HepG2 (cell line): ENCODE results near the gene CDC123. TPM values are rescaled to one million over a fixed set of nuclear protein-coding genes. Genes with fewer than 3 reads are reported as not detected.

Experiments
- AGO2 ChIP-seq: fragments of 200-400 bp; formaldehyde crosslinking; optimal IDR thresholded peaks from 2 replicates; pipeline ENCODE3; 2017; ENCODE audit warnings: mild to moderate bottlenecking, low read depth, low read length, moderate library complexity
- ARID2 ChIP-seq: sonication (generic); formaldehyde crosslinking; IDR thresholded peaks from 2 replicates; pipeline ENCODE4 v1.8.1; 2022; ENCODE audit warnings: mild to moderate bottlenecking, missing genetic modification reagents, borderline replicate concordance
- ATF1 ChIP-seq: IDR thresholded peaks from 2 replicates; pipeline ENCODE4 v1.6.1; 2016; ENCODE audit warnings: mild to moderate bottlenecking, control low read depth
- CEBPG ChIP-seq: IDR thresholded peaks from 2 replicates; pipeline ENCODE4 v1.6.1; 2016
- FOXA3 ChIP-seq: IDR thresholded peaks from 2 replicates; pipeline ENCODE4 v1.6.1; 2016; ENCODE audit warnings: missing genetic modification reagents, missing compliant biosample characterization
- GABPA ChIP-seq, 2 experiments: IDR thresholded peaks; 2 replicates each; pipeline ENCODE4 v1.6.1; 2011 to 2016; ENCODE audit warnings: low read depth in 2 of 2, low read length in 1 of 2, missing biosample characterization in 1 of 2, missing genetic modification characterization in 1 of 2
- GFI1 ChIP-seq: sonication (generic); formaldehyde crosslinking; IDR thresholded peaks from 2 replicates; pipeline ENCODE4 v1.5.0; 2020; ENCODE audit warnings: missing genetic modification reagents, mild to moderate bottlenecking, borderline replicate concordance
- LCORL ChIP-seq, 2 experiments: fragments of 450-650 bp in 1 of 2; sonication (generic) in 1 of 2; formaldehyde crosslinking in 1 of 2; IDR thresholded peaks; 2 replicates each; pipeline versions ENCODE4 v1.5.0 to v1.6.1; 2017 to 2020; ENCODE audit warnings: antibody characterized with exemption in 1 of 2, missing genetic modification reagents in 1 of 2
- MYC ChIP-seq: sonication (generic); formaldehyde crosslinking; IDR thresholded peaks from 2 replicates; pipeline ENCODE4 v1.9.0; 2021; ENCODE audit warnings: missing genetic modification reagents, borderline replicate concordance
- NBN ChIP-seq: fragments of 450-650 bp; conservative IDR thresholded peaks from 2 replicates; pipeline ENCODE4 v1.6.1; 2017
- NR2F6 ChIP-seq, 2 experiments: IDR thresholded peaks; 2 replicates each; pipeline ENCODE4 v1.6.1; 2016; ENCODE audit warnings: antibody characterized with exemption in 1 of 2, mild to moderate bottlenecking in 1 of 2
- POGZ ChIP-seq: sonication (generic); formaldehyde crosslinking; IDR thresholded peaks from 2 replicates; pipeline ENCODE4 v1.4.0; 2020; ENCODE audit warnings: mild to moderate bottlenecking, missing genetic modification reagents
- RCOR2 ChIP-seq: IDR thresholded peaks from 2 replicates; pipeline ENCODE4 v1.6.1; 2016; ENCODE audit warnings: missing biosample characterization, missing genetic modification reagents
- SMAD3 ChIP-seq: sonication (generic); formaldehyde crosslinking; IDR thresholded peaks from 2 replicates; pipeline ENCODE4 v1.4.0; 2020; ENCODE audit warnings: missing genetic modification reagents
- SOX6 ChIP-seq, 2 experiments: fragments of 450-650 bp in 1 of 2; sonication (generic) in 1 of 2; formaldehyde crosslinking in 1 of 2; IDR thresholded peaks; 2 replicates each; pipeline versions ENCODE4 v1.4.0 to v1.6.1; 2017 to 2020; ENCODE audit warnings: antibody characterized with exemption in 1 of 2, mild to moderate bottlenecking in 1 of 2, missing genetic modification reagents in 1 of 2
- ZBTB20 ChIP-seq: sonication (generic); formaldehyde crosslinking; IDR thresholded peaks from 2 replicates; pipeline ENCODE4 v1.8.1; 2023; ENCODE audit warnings: missing genetic modification reagents, low read depth, mild to moderate bottlenecking, borderline replicate concordance
- ZFP90 ChIP-seq: sonication (generic); formaldehyde crosslinking; IDR thresholded peaks from 2 replicates; pipeline ENCODE4 v1.8.0; 2022; ENCODE audit warnings: missing genetic modification reagents, mild to moderate bottlenecking, inconsistent platforms, borderline replicate concordance
- ZNF329 ChIP-seq: sonication (generic); formaldehyde crosslinking; IDR thresholded peaks from 2 replicates; pipeline ENCODE4 v1.9.0; 2021; ENCODE audit warnings: low read depth, mild to moderate bottlenecking, missing genetic modification reagents
- ZNF331 ChIP-seq: sonication (generic); formaldehyde crosslinking; IDR thresholded peaks from 2 replicates; pipeline ENCODE4 v1.4.0; 2020; ENCODE audit warnings: missing genetic modification reagents
- ZNF850 ChIP-seq: sonication (generic); formaldehyde crosslinking; conservative IDR thresholded peaks from 2 replicates; pipeline ENCODE4 v1.9.0; 2021; ENCODE audit warnings: mild to moderate bottlenecking, missing genetic modification reagents
- ZNF891 ChIP-seq: sonication (generic); formaldehyde crosslinking; IDR thresholded peaks from 2 replicates; pipeline ENCODE4 v1.5.0; 2020; ENCODE audit warnings: mild to moderate bottlenecking, missing genetic modification reagents
- polyA plus RNA-seq, 8 experiments: library from polyadenylated mRNA; depleted of rRNA in 3 of 8; stranded (reverse) in 7 of 8; unstranded in 1 of 8; fragments of >200 nt; fragmentation: Illumina TruSeq in 4 of 8; extraction: Trizol in 4 of 8; gene quantifications; 2 replicates each; pipeline versions ENCODE4 v1.2.1 to v1.2.3, GENCODE V29; 2011 to 2016; ENCODE audit warnings: low read depth in 4 of 8, missing spikeins in 1 of 8, mixed read lengths in 1 of 8; ENCODE audit not compliant: insufficient read depth in 1 of 8
- total RNA-seq, 5 experiments: library from RNA; depleted of rRNA; stranded (reverse); fragments of >200 nt; fragmentation: Illumina TruSeq; extraction: Trizol; gene quantifications; 2 replicates each; pipeline ENCODE4 v1.2.3, GENCODE V29; 2016; ENCODE audit warnings: low read depth in 1 of 5
- TF ChIP-seq, protein P1 (sequence below): sonication (generic); formaldehyde crosslinking; IDR thresholded peaks from 2 replicates; pipeline ENCODE4 v1.5.1; 2020; ENCODE audit warnings: mild to moderate bottlenecking, missing genetic modification reagents, borderline replicate concordance

Gene CDC123
- total and polyA plus RNA-seq, 2 of the 13 experiments (the other 11 are each of a cell fraction or from before 2014, with no cell fraction given) = 63.3 to 153 TPM

DNA sequence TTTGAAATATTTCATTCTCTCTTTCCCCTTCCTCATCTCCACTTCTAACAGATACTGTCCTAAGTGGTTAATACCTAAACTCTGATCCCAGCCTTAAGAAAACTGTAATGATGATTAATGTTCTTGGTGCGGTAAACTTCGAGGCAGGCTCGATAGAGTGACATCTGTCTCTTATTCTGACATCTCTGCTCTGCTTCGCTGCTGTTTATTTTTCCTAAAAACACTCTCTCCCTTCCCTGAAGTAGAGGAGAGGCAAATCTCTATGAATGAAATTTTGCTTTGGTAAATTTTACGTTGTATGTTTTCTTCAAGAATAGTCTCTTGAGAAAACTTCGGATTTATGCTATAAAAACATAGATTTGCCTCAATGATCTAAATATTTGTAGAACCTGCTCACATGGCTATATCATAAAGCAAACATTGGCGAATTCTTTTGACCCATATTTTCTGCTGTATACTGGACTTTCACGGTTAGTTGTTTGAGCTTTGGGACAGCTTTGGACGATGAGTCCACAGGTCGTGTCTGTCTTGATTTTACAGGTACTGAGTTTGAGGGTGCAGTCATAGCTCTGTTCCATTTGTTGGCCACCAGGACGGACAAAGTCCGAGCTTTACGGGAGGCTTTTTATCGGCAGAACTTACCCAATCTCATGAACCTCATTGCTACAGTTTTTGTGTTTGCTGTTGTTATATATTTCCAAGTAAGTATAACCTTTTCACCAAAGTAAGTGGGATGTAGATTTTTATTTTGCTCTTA is 39.4 kb upstream of the CDC123 start (continued):
- TF ChIP-seq ZBTB20 (CRISPR knock-in tag) (peak; percentile 76; the same call in 1 of the 2 replicates), ZNF331 (CRISPR knock-in tag) (peak; percentile 70), ZNF329 (no peak), ZNF850 (CRISPR knock-in tag) (no peak), AGO2 (no peak), ZFP90 (CRISPR knock-in tag) (peak; percentile 89; the same call in 1 of the 2 replicates), SOX6 (IDR thresholded peaks at IDR 0.05) (no peak), SOX6 (CRISPR knock-in tag; IDR thresholded peaks at IDR 0.05) (peak; percentile 42), MYC (CRISPR knock-in tag) (no peak), ARID2 (CRISPR knock-in tag) (no peak), NR2F6 (IDR thresholded peaks at IDR 0.05) (0 out of 2 replicates have a peak, but pooled peaks have one; percentile 15), NR2F6 (CRISPR knock-in tag; IDR thresholded peaks at IDR 0.05) (no peak), CEBPG (CRISPR knock-in tag) (peak; percentile 67), FOXA3 (CRISPR knock-in tag) (0 out of 2 replicates have a peak, but pooled peaks have one; percentile 24), ZNF891 (CRISPR knock-in tag) (no peak), NBN (no peak), GFI1 (CRISPR knock-in tag) (0 out of 2 replicates have a peak, but pooled peaks have one; percentile 20), SMAD3 (CRISPR knock-in tag) (peak; percentile 54; the same call in 1 of the 2 replicates), RCOR2 (CRISPR knock-in tag) (peak; percentile 55; the same call in 1 of the 2 replicates), GABPA (IDR thresholded peaks at IDR 0.05; ENCODE audit: low read depth, low read length) (no peak), GABPA (CRISPR knock-in tag; IDR thresholded peaks at IDR 0.05; ENCODE audit: low read depth) (peak; percentile 17; the same call in 1 of the 2 replicates), ATF1 (0 out of 2 replicates have a peak, but pooled peaks have one; percentile 25), POGZ (peak; percentile 48; the same call in 1 of the 2 replicates), LCORL (IDR thresholded peaks at IDR 0.05) (no peak), LCORL (CRISPR knock-in tag; IDR thresholded peaks at IDR 0.05) (peak; percentile 42; the same call in 1 of the 2 replicates)
- TF ChIP-seq, protein P1, sequence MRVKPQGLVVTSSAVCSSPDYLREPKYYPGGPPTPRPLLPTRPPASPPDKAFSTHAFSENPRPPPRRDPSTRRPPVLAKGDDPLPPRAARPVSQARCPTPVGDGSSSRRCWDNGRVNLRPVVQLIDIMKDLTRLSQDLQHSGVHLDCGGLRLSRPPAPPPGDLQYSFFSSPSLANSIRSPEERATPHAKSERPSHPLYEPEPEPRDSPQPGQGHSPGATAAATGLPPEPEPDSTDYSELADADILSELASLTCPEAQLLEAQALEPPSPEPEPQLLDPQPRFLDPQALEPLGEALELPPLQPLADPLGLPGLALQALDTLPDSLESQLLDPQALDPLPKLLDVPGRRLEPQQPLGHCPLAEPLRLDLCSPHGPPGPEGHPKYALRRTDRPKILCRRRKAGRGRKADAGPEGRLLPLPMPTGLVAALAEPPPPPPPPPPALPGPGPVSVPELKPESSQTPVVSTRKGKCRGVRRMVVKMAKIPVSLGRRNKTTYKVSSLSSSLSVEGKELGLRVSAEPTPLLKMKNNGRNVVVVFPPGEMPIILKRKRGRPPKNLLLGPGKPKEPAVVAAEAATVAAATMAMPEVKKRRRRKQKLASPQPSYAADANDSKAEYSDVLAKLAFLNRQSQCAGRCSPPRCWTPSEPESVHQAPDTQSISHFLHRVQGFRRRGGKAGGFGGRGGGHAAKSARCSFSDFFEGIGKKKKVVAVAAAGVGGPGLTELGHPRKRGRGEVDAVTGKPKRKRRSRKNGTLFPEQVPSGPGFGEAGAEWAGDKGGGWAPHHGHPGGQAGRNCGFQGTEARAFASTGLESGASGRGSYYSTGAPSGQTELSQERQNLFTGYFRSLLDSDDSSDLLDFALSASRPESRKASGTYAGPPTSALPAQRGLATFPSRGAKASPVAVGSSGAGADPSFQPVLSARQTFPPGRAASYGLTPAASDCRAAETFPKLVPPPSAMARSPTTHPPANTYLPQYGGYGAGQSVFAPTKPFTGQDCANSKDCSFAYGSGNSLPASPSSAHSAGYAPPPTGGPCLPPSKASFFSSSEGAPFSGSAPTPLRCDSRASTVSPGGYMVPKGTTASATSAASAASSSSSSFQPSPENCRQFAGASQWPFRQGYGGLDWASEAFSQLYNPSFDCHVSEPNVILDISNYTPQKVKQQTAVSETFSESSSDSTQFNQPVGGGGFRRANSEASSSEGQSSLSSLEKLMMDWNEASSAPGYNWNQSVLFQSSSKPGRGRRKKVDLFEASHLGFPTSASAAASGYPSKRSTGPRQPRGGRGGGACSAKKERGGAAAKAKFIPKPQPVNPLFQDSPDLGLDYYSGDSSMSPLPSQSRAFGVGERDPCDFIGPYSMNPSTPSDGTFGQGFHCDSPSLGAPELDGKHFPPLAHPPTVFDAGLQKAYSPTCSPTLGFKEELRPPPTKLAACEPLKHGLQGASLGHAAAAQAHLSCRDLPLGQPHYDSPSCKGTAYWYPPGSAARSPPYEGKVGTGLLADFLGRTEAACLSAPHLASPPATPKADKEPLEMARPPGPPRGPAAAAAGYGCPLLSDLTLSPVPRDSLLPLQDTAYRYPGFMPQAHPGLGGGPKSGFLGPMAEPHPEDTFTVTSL (CRISPR knock-in tag) = no peak
